Skin epidermis (tissue), 12 donors: ENCODE results near the gene FBXW2.
A peak's percentile ranks its signal among the peaks of the same experiment; 100 is the strongest.

Experiments
- H3K27ac ChIP-seq, 21 experiments: fragments of 200-600 bp; sonication (generic) in 11 of 21; one replicate each; pipeline ENCODE4 v1.5.0; 2020; ENCODE audit warnings: mild to moderate bottlenecking in 3 of 21, inconsistent platforms in 2 of 21, moderate library complexity in 2 of 21
- H3K4me3 ChIP-seq, 7 experiments: fragments of 200-600 bp; sonication (generic) in 2 of 7; one replicate each; pipeline ENCODE4 v1.5.0; 2020; ENCODE audit warnings: inconsistent platforms in 2 of 7, mild to moderate bottlenecking in 2 of 7, moderate library complexity in 1 of 7

Gene FBXW2

GRCh38 chr9:120781236-120781635 lies 12.0 kb downstream of the FBXW2 start:
- H3K27ac ChIP-seq = peak overlapping the region in 3 of 21 experiments; percentile 4 to 19 (median 19)

GRCh38 chr9:120780367-120780766 lies 12.8 kb downstream of the FBXW2 start:
- H3K4me3 ChIP-seq = no peak overlapping the region
- peak overlapping the region in 4 of 21 experiments; percentile 4 to 19 (median 19) for H3K27ac ChIP-seq

More at GRCh38 chr9:120781236-120781635, 12.0 kb downstream of the FBXW2 start:
- no peak overlapping the region for H3K4me3 ChIP-seq

- H3K27ac ChIP-seq = peak overlapping the region in 5 of 21 experiments; percentile 15 to 42 (median 21)
These were observed 14.0 kb downstream of the FBXW2 start for GRCh38 chr9:120779227-120779626.

DNA sequence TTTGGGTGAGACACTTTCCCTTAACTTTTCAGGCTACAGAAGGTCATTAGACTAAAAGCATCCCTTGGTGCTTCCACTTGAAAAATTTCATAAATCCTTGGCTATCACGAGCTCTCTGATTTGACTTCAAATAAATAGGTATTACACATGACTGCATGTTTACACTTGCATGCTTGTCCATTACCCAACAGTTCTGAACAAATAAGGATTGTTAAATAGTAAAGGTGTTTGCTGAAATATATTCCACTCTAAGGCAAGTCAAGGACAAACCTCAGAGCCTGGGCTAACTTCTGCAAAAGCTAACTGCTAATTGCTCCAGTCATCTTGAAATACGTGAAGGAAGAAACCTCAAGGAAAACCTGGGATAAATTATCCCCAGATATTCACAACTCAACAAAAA lies 14.5 kb downstream of the FBXW2 start:
- Histone ChIP-seq H3K4me3 (no peak overlapping the region), H3K27ac (peak overlapping the region in 4 of 21 experiments; percentile 15 to 42 (median 20))

More at GRCh38 chr9:120779227-120779626, 14.0 kb downstream of the FBXW2 start:
- H3K4me3 ChIP-seq = no peak overlapping the region

DNA sequence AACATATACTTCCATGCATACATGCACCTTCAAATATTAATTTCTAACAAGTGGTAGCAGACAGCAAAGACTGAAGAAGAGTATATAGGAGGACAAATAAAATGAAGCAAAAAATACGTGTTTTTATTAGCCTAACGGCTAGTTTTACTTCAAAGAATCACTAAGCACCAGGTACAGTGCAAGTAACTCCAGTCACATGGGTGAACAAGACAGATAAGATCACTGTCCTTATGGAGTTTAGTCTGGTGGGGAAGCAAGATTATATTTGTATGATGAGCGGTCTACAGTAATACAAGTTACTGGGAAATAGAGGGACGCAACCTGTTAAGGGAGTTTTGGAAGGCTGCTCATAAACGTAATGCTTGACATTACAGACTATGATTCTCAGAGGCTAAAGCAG lies 16.0 kb downstream of the FBXW2 start:
- peak overlapping the region in 1 of 21 experiments; percentile 8 for H3K27ac ChIP-seq
- no peak overlapping the region for H3K4me3 ChIP-seq

DNA sequence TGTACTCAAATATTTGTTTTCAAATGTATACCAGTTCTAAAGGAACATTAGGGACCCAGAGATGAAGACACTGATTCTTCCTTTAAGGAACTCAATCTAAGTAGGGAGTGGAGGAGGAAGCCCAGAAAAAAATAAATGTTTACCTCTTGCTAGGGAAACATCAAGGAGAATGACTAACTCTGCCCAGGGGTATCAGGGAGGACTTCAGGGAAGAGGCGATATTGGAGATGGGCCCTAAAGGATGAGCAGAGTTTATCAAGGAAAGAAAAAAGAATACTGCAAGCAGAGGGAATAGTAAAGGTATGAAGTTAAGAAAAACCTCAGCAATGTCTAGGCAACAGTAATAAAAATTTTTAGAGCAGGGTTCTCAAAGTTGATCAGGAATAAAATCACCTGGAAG lies 16.4 kb downstream of the FBXW2 start:
- H3K27ac ChIP-seq = peak overlapping the region in 4 of 21 experiments; percentile 6 to 19 (median 11)
- H3K4me3 ChIP-seq = no peak overlapping the region

DNA sequence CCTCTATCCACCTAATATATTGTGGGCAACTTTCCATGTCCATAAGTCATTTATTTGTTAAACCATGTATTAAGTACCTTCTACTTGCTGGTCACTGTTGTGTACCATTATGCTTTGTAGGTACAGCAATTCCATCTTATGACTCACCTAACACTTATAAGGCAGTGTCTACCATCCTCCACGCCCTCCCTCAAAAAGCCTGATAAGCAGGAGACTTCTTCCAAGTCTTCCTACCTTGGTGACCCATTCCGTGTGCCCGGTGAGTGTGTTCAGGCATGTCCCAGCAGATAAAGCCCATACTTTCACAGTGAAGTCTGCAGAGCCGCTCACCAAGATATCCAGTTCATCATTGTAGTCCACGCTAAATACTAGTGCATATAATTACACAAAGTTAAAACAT lies 17.4 kb downstream of the FBXW2 start:
- Histone ChIP-seq H3K27ac (no peak overlapping the region), H3K4me3 (no peak overlapping the region)

GRCh38 chr9:120774719-120775118 lies 18.5 kb downstream of the FBXW2 start:
- no peak overlapping the region for H3K4me3 ChIP-seq
- no peak overlapping the region for H3K27ac ChIP-seq

DNA sequence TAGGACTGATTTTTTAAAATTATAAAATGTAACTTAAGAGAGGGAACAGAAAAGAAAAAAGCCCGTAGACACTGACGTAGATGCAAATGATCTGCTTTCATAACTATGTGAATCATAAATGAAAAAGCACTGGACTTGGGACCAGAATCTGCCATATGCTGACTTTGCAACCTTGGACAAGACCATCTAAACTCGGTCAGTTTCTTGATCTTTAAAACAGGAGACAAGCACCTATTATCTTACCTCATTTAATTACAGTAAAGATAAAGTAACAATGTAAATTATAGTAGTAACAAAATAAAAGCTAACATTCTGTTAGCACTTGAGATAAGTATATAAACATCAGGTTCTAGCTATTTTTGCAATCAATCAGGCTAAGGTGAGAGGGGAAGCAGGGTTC lies 20.0 kb downstream of the FBXW2 start:
- no peak overlapping the region for H3K4me3 ChIP-seq
- no peak overlapping the region for H3K27ac ChIP-seq

GRCh38 chr9:120770931-120771330 lies 22.3 kb downstream of the FBXW2 start:
- H3K27ac ChIP-seq = no peak overlapping the region

GRCh38 chr9:120768886-120769285 lies 24.3 kb downstream of the FBXW2 start:
- Histone ChIP-seq H3K27ac (peak overlapping the region in 2 of 21 experiments; percentile 11 to 17), H3K4me3 (no peak overlapping the region)

More at GRCh38 chr9:120770931-120771330, 22.3 kb downstream of the FBXW2 start:
- no peak overlapping the region for H3K4me3 ChIP-seq

- Histone ChIP-seq H3K4me3 (no peak overlapping the region), H3K27ac (peak overlapping the region in 4 of 21 experiments; percentile 17 to 36 (median 22))
These were observed 25.0 kb downstream of the FBXW2 start for GRCh38 chr9:120768247-120768646.

DNA sequence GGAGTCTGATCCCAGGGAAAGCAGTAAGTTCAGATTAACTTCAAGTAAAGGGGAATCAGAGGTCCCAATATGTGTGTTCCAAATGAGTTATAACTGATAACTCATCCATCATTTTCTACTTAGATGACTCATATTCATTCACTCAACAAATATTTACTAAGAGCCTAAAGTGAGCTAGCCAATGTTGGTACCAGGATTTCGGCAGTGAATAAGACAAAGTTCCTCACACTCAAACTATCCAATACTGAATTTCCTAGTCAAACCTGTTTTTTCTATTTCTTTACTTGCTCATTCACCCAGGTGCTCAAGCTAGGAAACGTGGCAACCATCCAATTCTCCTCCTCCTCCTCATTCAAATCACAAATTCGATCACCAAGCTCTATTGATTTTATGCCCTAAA lies 25.8 kb downstream of the FBXW2 start:
- Histone ChIP-seq H3K27ac (peak overlapping the region in 2 of 21 experiments; percentile 20 to 24), H3K4me3 (no peak overlapping the region)

- Histone ChIP-seq H3K27ac (no peak overlapping the region), H3K4me3 (no peak overlapping the region)
These were observed 27.2 kb downstream of the FBXW2 start for GRCh38 chr9:120765910-120766425.

- Histone ChIP-seq H3K4me3 (no peak overlapping the region), H3K27ac (no peak overlapping the region)
These were observed 28.7 kb downstream of the FBXW2 start for GRCh38 chr9:120764476-120764875.

DNA sequence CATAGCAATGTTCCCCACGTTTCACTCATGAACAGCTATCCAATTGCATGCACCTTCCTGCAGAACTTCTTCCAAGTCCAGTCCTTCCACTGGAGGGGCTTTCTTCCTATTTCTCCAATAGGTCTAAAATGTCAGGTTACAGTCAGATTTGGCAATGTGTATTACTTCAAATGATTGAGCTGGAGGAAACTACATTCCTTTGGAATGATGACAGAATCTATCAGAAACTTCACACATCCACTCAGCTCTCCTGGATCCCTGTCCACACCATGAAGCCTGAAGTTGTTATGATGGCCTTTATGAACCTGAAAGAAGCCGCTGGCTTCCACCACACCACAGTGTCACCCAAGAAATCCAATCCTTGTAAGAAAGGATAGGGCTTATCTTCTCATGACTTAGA lies 32.2 kb downstream of the FBXW2 start:
- H3K4me3 ChIP-seq = no peak overlapping the region
- H3K27ac ChIP-seq = no peak overlapping the region

DNA sequence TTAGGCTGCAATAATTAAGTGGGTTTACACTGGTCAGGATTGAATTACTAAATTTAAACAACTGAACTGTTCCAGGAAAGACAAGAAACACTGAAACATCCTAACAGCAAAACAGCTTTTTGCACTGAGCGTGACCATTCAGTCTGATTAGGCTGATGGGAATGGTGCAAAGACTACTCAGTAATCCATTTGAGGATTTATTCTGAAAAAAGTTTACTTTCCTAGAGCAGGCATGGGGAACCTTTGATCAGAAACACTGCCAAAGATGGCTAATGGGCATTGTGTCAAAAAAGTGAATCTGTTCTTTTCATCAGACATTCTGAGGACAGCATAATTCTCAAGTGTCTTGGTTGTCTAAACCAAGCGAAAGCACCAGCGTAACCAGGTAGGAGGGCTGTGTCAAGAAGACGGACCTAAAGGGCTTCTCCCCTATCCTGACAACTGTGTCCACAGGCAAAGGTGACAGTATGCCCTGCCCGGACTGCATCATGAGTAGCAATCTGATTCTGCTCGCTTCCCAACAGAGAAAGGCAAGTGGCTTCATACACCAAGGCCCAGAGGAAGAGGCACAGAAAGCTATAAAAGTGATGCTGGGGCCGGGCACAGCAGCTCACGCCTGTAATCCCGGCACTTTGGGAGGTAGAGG lies 33.3 kb downstream of the FBXW2 start:
- H3K4me3 ChIP-seq = no peak overlapping the region
- H3K27ac ChIP-seq = peak overlapping the region in 1 of 21 experiments; percentile 4

GRCh38 chr9:120758544-120758943 lies 34.7 kb downstream of the FBXW2 start:
- H3K27ac ChIP-seq = no peak overlapping the region
- no peak overlapping the region for H3K4me3 ChIP-seq

DNA sequence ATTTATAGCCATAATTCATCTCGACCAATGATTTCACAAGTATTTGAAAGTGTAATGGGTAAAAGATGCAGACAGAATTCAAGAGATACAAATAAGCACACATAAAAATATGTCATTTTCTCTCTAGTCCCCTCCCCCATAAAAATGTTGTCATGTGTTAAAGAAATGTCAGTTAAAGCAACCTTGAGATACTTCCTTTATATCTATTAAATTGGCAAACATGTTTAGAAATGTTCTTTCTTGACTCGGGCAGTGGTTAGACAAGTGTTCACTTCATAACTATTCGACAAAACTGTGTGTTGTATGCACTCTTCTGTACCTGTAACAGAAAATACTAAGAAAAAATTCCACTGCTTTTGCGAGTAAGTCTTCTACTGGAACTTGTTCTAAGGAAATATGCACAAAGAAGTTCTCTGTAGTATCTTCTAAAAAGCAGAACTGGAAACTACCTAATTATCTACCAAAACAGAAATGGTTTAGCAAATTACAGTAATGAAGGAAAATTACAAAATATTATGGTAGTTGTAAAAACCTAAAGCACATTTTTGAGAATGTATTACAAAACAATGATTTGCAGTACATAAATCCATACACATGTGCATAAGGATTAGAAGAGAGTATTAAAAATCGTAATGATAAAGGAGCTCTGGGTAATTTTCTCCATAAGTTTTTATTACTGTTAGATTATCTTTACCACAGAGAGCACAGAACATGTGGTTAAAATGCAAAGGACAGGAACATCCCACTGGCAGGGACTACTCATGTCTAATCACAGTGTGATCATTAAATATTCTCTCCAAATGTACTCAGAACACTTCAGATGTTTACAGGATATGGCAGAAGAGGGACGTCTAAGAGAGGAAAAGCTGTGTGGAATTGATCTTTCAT lies 35.9 kb downstream of the FBXW2 start:
- Histone ChIP-seq H3K27ac (peak overlapping the region in 2 of 21 experiments; percentile 18 to 21), H3K4me3 (no peak overlapping the region)

GRCh38 chr9:120756531-120756930 lies 36.7 kb downstream of the FBXW2 start:
- peak overlapping the region in 1 of 21 experiments; percentile 21 for H3K27ac ChIP-seq
- H3K4me3 ChIP-seq = no peak overlapping the region
